ENCODE results near the gene ODAD4.

ODAD4 gene

GRCh38 chr17:41957869-41958439 is 27.5 kb downstream of the ODAD4 start:
- Histone ChIP-seq H3K36me3 (ENCODE audit: insufficient read depth, low read length) (no peaks in the 10 kb centered on the region), H3K4me3 (no peak overlapping the region), H3K9ac (ENCODE audit: insufficient read length) (no peak overlapping the region), H3K9me3 (ENCODE audit: low read depth, low read length) (no peaks in the 10 kb centered on the region), H3K27ac (no peak overlapping the region)
- no peak for DNase-seq (ENCODE audit: low read depth, low spot score)
- no peak for TF ChIP-seq FOXP2 (optimal IDR thresholded peaks at IDR 0.05; ENCODE audit: control extremely low read depth, extremely low read length, insufficient read depth)
- no peak for TF ChIP-seq EZH2 (IDR thresholded peaks at IDR 0.05)
- TF ChIP-seq POLR2AphosphoS5 (IDR thresholded peaks at IDR 0.05; ENCODE audit: borderline replicate concordance, low read depth, low read length): no peak

GRCh38 chr17:41959030-41959335 is 28.6 kb downstream of the ODAD4 start:
- H3K9me3 ChIP-seq (ENCODE audit: low read depth, low read length): no peaks in the 10 kb centered on the region
- no peak for DNase-seq (ENCODE audit: low read depth, low spot score)
- H3K9ac ChIP-seq (ENCODE audit: insufficient read length): no peak overlapping the region
- TF ChIP-seq POLR2AphosphoS5 (IDR thresholded peaks at IDR 0.05; ENCODE audit: borderline replicate concordance, low read depth, low read length): no peak
- no peak for TF ChIP-seq EZH2 (IDR thresholded peaks at IDR 0.05)
- TF ChIP-seq FOXP2 (optimal IDR thresholded peaks at IDR 0.05; ENCODE audit: control extremely low read depth, extremely low read length, insufficient read depth): no peak
- no peak overlapping the region for H3K4me3 ChIP-seq
- no peaks in the 10 kb centered on the region for H3K36me3 ChIP-seq (ENCODE audit: insufficient read depth, low read length)
- no peak overlapping the region for H3K27ac ChIP-seq

- no peak overlapping the region for H3K9ac ChIP-seq (ENCODE audit: insufficient read length)
These were observed 29.1 kb downstream of the ODAD4 start for GRCh38 chr17:41959336-41960095.

GRCh38 chr17:41962111-41962510 is 31.7 kb downstream of the ODAD4 start:
- H3K27ac ChIP-seq: no peak overlapping the region
- no peak for TF ChIP-seq EZH2 (IDR thresholded peaks at IDR 0.05)
- TF ChIP-seq POLR2AphosphoS5 (IDR thresholded peaks at IDR 0.05; ENCODE audit: borderline replicate concordance, low read depth, low read length): no peak
- no peak for TF ChIP-seq FOXP2 (optimal IDR thresholded peaks at IDR 0.05; ENCODE audit: control extremely low read depth, extremely low read length, insufficient read depth)
- no peak for DNase-seq (ENCODE audit: low read depth, low spot score)

More at GRCh38 chr17:41959336-41960095, 29.1 kb downstream of the ODAD4 start:
- Histone ChIP-seq H3K4me3 (no peak overlapping the region), H3K36me3 (ENCODE audit: insufficient read depth, low read length) (no peaks in the 10 kb centered on the region), H3K9me3 (ENCODE audit: low read depth, low read length) (no peaks in the 10 kb centered on the region), H3K27ac (no peak overlapping the region)
- no peak for DNase-seq (ENCODE audit: low read depth, low spot score)
- TF ChIP-seq FOXP2 (optimal IDR thresholded peaks at IDR 0.05; ENCODE audit: control extremely low read depth, extremely low read length, insufficient read depth): no peak
- no peak for TF ChIP-seq POLR2AphosphoS5 (IDR thresholded peaks at IDR 0.05; ENCODE audit: borderline replicate concordance, low read depth, low read length)

GRCh38 chr17:41962768-41963434 is 32.5 kb downstream of the ODAD4 start:
- Histone ChIP-seq H3K4me3 (no peak overlapping the region), H3K9ac (ENCODE audit: insufficient read length) (no peak overlapping the region), H3K9me3 (ENCODE audit: low read depth, low read length) (no peaks in the 10 kb centered on the region), H3K36me3 (ENCODE audit: insufficient read depth, low read length) (peaks cover 2% of the 10 kb centered on the region; the same call in 1 of the 2 replicates), H3K27ac (no peak overlapping the region)
- no peak for TF ChIP-seq EZH2 (IDR thresholded peaks at IDR 0.05)
- TF ChIP-seq POLR2AphosphoS5 (IDR thresholded peaks at IDR 0.05; ENCODE audit: borderline replicate concordance, low read depth, low read length): no peak
- TF ChIP-seq FOXP2 (optimal IDR thresholded peaks at IDR 0.05; ENCODE audit: control extremely low read depth, extremely low read length, insufficient read depth): no peak
- no peak for DNase-seq (ENCODE audit: low read depth, low spot score)

More at GRCh38 chr17:41962111-41962510, 31.7 kb downstream of the ODAD4 start:
- Histone ChIP-seq H3K9ac (ENCODE audit: insufficient read length) (no peak overlapping the region), H3K9me3 (ENCODE audit: low read depth, low read length) (no peaks in the 10 kb centered on the region), H3K4me3 (no peak overlapping the region), H3K36me3 (ENCODE audit: insufficient read depth, low read length) (no peaks in the 10 kb centered on the region)

GRCh38 chr17:41965694-41966462 is 35.5 kb downstream of the ODAD4 start:
- Histone ChIP-seq H3K4me3 (peak overlapping the region; percentile 98), H3K9ac (ENCODE audit: insufficient read length) (peak overlapping the region; percentile 96), H3K36me3 (ENCODE audit: insufficient read depth, low read length) (peaks cover 28% of the 10 kb centered on the region; the same call in 1 of the 2 replicates), H3K9me3 (ENCODE audit: low read depth, low read length) (no peaks in the 10 kb centered on the region), H3K27ac (peak overlapping the region; percentile 79)
- DNase-seq (ENCODE audit: low read depth, low spot score): no peak
- TF ChIP-seq POLR2AphosphoS5 (IDR thresholded peaks at IDR 0.05; ENCODE audit: borderline replicate concordance, low read depth, low read length) (no peak; the same call in 1 of the 2 replicates), EZH2 (IDR thresholded peaks at IDR 0.05) (no peak), FOXP2 (optimal IDR thresholded peaks at IDR 0.05; ENCODE audit: control extremely low read depth, extremely low read length, insufficient read depth) (no peak)

- no peak for DNase-seq (ENCODE audit: low read depth, low spot score)
- H3K27ac ChIP-seq: peak within 1 kb of the TSS; percentile 79
- TF ChIP-seq POLR2AphosphoS5 (IDR thresholded peaks at IDR 0.05; ENCODE audit: borderline replicate concordance, low read depth, low read length) (peak; percentile 83), FOXP2 (optimal IDR thresholded peaks at IDR 0.05; ENCODE audit: control extremely low read depth, extremely low read length, insufficient read depth) (no peak)
These were observed 36.2 kb downstream of the ODAD4 start, which contains the start of gene CNP for GRCh38 chr17:41966463-41967140. TSS of gene CNP (plus strand) at chr17:41966795. CDS start at chr17:41966885, 90 bp downstream.

More at GRCh38 chr17:41966463-41967140, 36.2 kb downstream of the ODAD4 start, which contains the start of gene CNP:
- peak within 1 kb of the TSS; percentile 98 for H3K4me3 ChIP-seq
- peaks cover 30% of the 10 kb centered on the region; the same call in 1 of the 2 replicates for H3K36me3 ChIP-seq (ENCODE audit: insufficient read depth, low read length)
- peak within 1 kb of the TSS; percentile 96 for H3K9ac ChIP-seq (ENCODE audit: insufficient read length)
- no peaks in the 10 kb centered on the region for H3K9me3 ChIP-seq (ENCODE audit: low read depth, low read length)

All from SK-N-MC (cell line).